Tibial nerve (tissue), 4 donors: ENCODE data around the gene SBK2. TPM values are rescaled to one million over a fixed set of nuclear protein-coding genes. Genes with fewer than 3 reads are reported as not detected.

Experiments
- DNase-seq, 2 donors: peaks; one replicate each; pipeline ENCODE4 v3.0.0-alpha.2; 2019; ENCODE audit warnings: low spot score in 2 of 2
- H3K27ac ChIP-seq, 4 donors: fragments of 200-600 bp; sonication (generic) in 3 of 4; one replicate each; pipeline ENCODE4 v1.5.1; 2017 to 2019; ENCODE audit warnings: mild to moderate bottlenecking in 1 of 4
- H3K27me3 ChIP-seq, 2 donors: fragments of 200-600 bp; sonication (generic) in 1 of 2; one replicate each; pipeline versions ENCODE4 v1.5.1 to v1.6.0; 2017 to 2019
- H3K36me3 ChIP-seq, 3 donors: fragments of 200-600 bp; sonication (generic); one replicate each; pipeline ENCODE4 v1.5.1; 2018 to 2019
- H3K4me1 ChIP-seq, 4 donors: fragments of 200-600 bp; sonication (generic) in 3 of 4; one replicate each; pipeline ENCODE4 v1.5.1; 2017 to 2019
- H3K4me3 ChIP-seq, 4 donors: fragments of 200-600 bp; sonication (generic) in 3 of 4; one replicate each; pipeline ENCODE4 v1.5.1; 2017 to 2019; ENCODE audit warnings: mild to moderate bottlenecking in 1 of 4, moderate library complexity in 1 of 4
- H3K9me3 ChIP-seq, 4 donors: fragments of 200-600 bp; sonication (generic) in 3 of 4; one replicate each; pipeline ENCODE4 v1.5.1; 2017 to 2019
- CTCF ChIP-seq, 5 experiments: fragments of 200-600 bp in 3 of 5; fragments of 450-650 bp in 2 of 5; sonication (generic) in 3 of 5; IDR thresholded peaks; one replicate each; pipeline ENCODE4 v1.5.1; 2016 to 2019; ENCODE audit warnings: antibody characterized with exemption in 5 of 5, mild to moderate bottlenecking in 3 of 5, moderate library complexity in 2 of 5
- EP300 ChIP-seq, 2 donors: sonication (generic); formaldehyde crosslinking; IDR thresholded peaks; one replicate each; pipeline ENCODE4 v1.6.1; 2017; ENCODE audit warnings: antibody characterized with exemption in 2 of 2, mild to moderate bottlenecking in 1 of 2
- POLR2A ChIP-seq, 2 donors: fragments of 450-650 bp; IDR thresholded peaks; one replicate each; pipeline ENCODE4 v1.6.1; 2017; ENCODE audit warnings: antibody characterized with exemption in 2 of 2, mild to moderate bottlenecking in 2 of 2, moderate library complexity in 2 of 2
- WGBS, 2 donors: methylation state at CpG; one replicate each; pipeline ENCODE4 v1.1.5; 2018; 5-methylcytosine and 5-hydroxymethylcytosine counted together
- total RNA-seq, 4 donors: library from RNA; depleted of rRNA; stranded (reverse); fragments of >200 nt; gene quantifications; one replicate each; pipeline ENCODE4 v1.1.0, GENCODE V29; 2016

Gene SBK2
- total RNA-seq, 4 donors from 2014 or later: not detected

GRCh38 chr19:55581145-55581822, 44.4 kb upstream of the SBK2 start:
- Histone ChIP-seq H3K9me3 (no peaks in the 10 kb centered on the region), H3K36me3 (peaks cover 0 to 33% (median 0%) of the 10 kb centered on the region in 3 donors), H3K27me3 (no peaks in the 10 kb centered on the region), H3K4me3 (peak overlapping the region; percentile 73 to 97 (median 90)), H3K27ac (peak overlapping the region; percentile 81 to 98 (median 94)), H3K4me1 (peaks cover 0 to 37% (median 14%) of the 10 kb centered on the region in 4 donors)
- TF ChIP-seq CTCF (IDR thresholded peaks at IDR 0.05): no peak
- no peak for TF ChIP-seq POLR2A (IDR thresholded peaks at IDR 0.05)
- no peak for TF ChIP-seq EP300 (IDR thresholded peaks at IDR 0.05)
- no peak for DNase-seq
- 35 to 45% methylated on average over 12 of the region's 12 CpGs for WGBS, 2 donors

- Histone ChIP-seq H3K4me1 (peaks cover 0 to 31% (median 8%) of the 10 kb centered on the region in 4 donors), H3K4me3 (peak within 1 kb of the TSS; percentile 73 to 97 (median 90)), H3K9me3 (no peaks in the 10 kb centered on the region), H3K27me3 (no peaks in the 10 kb centered on the region), H3K27ac (peak within 1 kb of the TSS; percentile 81 to 98 (median 94)), H3K36me3 (peaks cover 0 to 34% (median 0%) of the 10 kb centered on the region in 3 donors)
- peak; percentile 60 to 82 for DNase-seq
- peak in 1 of 2 donors; percentile 62 for TF ChIP-seq EP300 (IDR thresholded peaks at IDR 0.05)
- no peak for TF ChIP-seq CTCF (IDR thresholded peaks at IDR 0.05)
- 1 to 2% methylated on average over 16 to 24 of the region's 24 CpGs for WGBS, 2 donors
Measured at GRCh38 chr19:55580628-55581144, 43.8 kb upstream of the SBK2 start, which contains the start of gene ZNF579. TSS of gene ZNF579 (minus strand) at chr19:55580848. CDS start at chr19:55579639, 1,209 bp downstream.

GRCh38 chr19:55579766-55580621, 43.1 kb upstream of the SBK2 start:
- Histone ChIP-seq H3K4me1 (peaks cover 0 to 24% (median 5%) of the 10 kb centered on the region in 4 donors), H3K36me3 (peaks cover 0 to 34% (median 0%) of the 10 kb centered on the region in 3 donors), H3K27me3 (no peaks in the 10 kb centered on the region), H3K4me3 (peak overlapping the region; percentile 73 to 97 (median 90)), H3K27ac (peak overlapping the region; percentile 81 to 98 (median 94)), H3K9me3 (no peaks in the 10 kb centered on the region)
- no peak for DNase-seq
- WGBS, 2 donors: 9 to 10% methylated on average over 18 to 20 of the region's 20 CpGs
- TF ChIP-seq CTCF (IDR thresholded peaks at IDR 0.05) (no peak), EP300 (IDR thresholded peaks at IDR 0.05) (no peak), POLR2A (IDR thresholded peaks at IDR 0.05) (no peak)

GRCh38 chr19:55578761-55579747, 42.1 kb upstream of the SBK2 start:
- TF ChIP-seq CTCF (IDR thresholded peaks at IDR 0.05): no peak
- TF ChIP-seq POLR2A (IDR thresholded peaks at IDR 0.05): no peak
- TF ChIP-seq EP300 (IDR thresholded peaks at IDR 0.05): no peak
- Histone ChIP-seq H3K27me3 (no peaks in the 10 kb centered on the region), H3K4me1 (peaks cover 0 to 24% (median 5%) of the 10 kb centered on the region in 4 donors), H3K4me3 (peak overlapping the region in 1 of 4 donors; percentile 97), H3K9me3 (no peaks in the 10 kb centered on the region), H3K27ac (peak overlapping the region in 1 of 4 donors; percentile 95), H3K36me3 (peaks cover 0 to 34% (median 0%) of the 10 kb centered on the region in 3 donors)
- DNase-seq: no peak
- 91% methylated on average over 80 to 90 of the region's 90 CpGs for WGBS, 2 donors
